Measurements from ENCODE around the gene FCGR3A. TPM values are rescaled to one million over a fixed set of nuclear protein-coding genes. Genes with fewer than 3 reads are reported as not detected.
A peak's percentile ranks its signal among the peaks of the same experiment; 100 is the strongest.
"Not testable (repeated sequence)": the region's sequence is repeated elsewhere in the genome, so short reads cannot be mapped to it uniquely, and the experiment has no call there.

Gene FCGR3A
- total RNA-seq, 1 experiment from 2014 or later = not detected

- H3K27me3 ChIP-seq (ENCODE audit: insufficient read depth, low read depth); H3K4me2 ChIP-seq; H3K79me2 ChIP-seq (ENCODE audit: low read depth); H3K9me2 ChIP-seq (ENCODE audit: insufficient read depth); H4K20me1 ChIP-seq (ENCODE audit: insufficient read depth); POLR2A ChIA-PET (ENCODE audit: unreplicated experiment); H3K27ac ChIP-seq; H3K9me3 ChIP-seq (ENCODE audit: insufficient read depth, low read depth); BruUV-seq (replicated peaks); H2AFZ ChIP-seq; intact Hi-C loops (cut with micrococcal nuclease; ENCODE audit: unreplicated experiment); H3K4me1 ChIP-seq (replicated peaks; ENCODE audit: insufficient read depth); H3F3A ChIP-seq (ENCODE audit: insufficient read depth, low read depth); H3K4me3 ChIP-seq; H3K36me3 ChIP-seq (ENCODE audit: low read depth): not testable (repeated sequence)
- peak in 1 of 2 experiments; percentile 38 for DNase-seq
- CTCF ChIA-PET = interaction anchor here (0.6 kb wide), 1 partner anchor 204 kb away, joined by 3 read pairs; no protein-coding TSS in a partner anchor
Observed at GRCh38 chr1:161537068-161537669, 12.4 kb downstream of the FCGR3A start.

- H3K9me3 ChIP-seq (ENCODE audit: insufficient read depth, low read depth); intact Hi-C loops (cut with micrococcal nuclease; ENCODE audit: unreplicated experiment); H4K20me1 ChIP-seq (ENCODE audit: insufficient read depth); H3K27me3 ChIP-seq (ENCODE audit: insufficient read depth, low read depth); H3K27ac ChIP-seq; H3F3A ChIP-seq (ENCODE audit: insufficient read depth, low read depth); H3K36me3 ChIP-seq (ENCODE audit: low read depth); H3K9me2 ChIP-seq (ENCODE audit: insufficient read depth); H3K4me3 ChIP-seq; H3K79me2 ChIP-seq (ENCODE audit: low read depth); H2AFZ ChIP-seq; POLR2A ChIA-PET (ENCODE audit: unreplicated experiment); H3K4me2 ChIP-seq; DNase-seq; H3K4me1 ChIP-seq (replicated peaks; ENCODE audit: insufficient read depth); BruUV-seq (replicated peaks): not testable (repeated sequence)
- CTCF ChIA-PET = interaction anchor here (0.6 kb wide), 1 partner anchor 1293 kb away, joined by 5 read pairs; no protein-coding TSS in a partner anchor
Observed at GRCh38 chr1:161532644-161533567, 16.7 kb downstream of the FCGR3A start.

GRCh38 chr1:161531986-161532643, 17.5 kb downstream of the FCGR3A start:
- Histone ChIP-seq H3K36me3 (ENCODE audit: low read depth) (no peaks in the 10 kb centered on the region), H3K4me1 (replicated peaks; ENCODE audit: insufficient read depth) (peaks cover 9% of the 10 kb centered on the region; the same call in 1 of the 2 replicates), H3K9me2 (ENCODE audit: insufficient read depth) (no peaks in the 10 kb centered on the region), H3K27ac (peak overlapping the region; percentile 77), H3K27me3 (ENCODE audit: insufficient read depth, low read depth) (no peaks in the 10 kb centered on the region), H3K9me3 (ENCODE audit: insufficient read depth, low read depth) (peaks cover 3% of the 10 kb centered on the region; the same call in 1 of the 2 replicates), H3K4me3 (peak overlapping the region; percentile 66; the same call in 1 of the 2 replicates), H3K4me2 (peak overlapping the region; percentile 83), H3F3A (ENCODE audit: insufficient read depth, low read depth) (peaks cover 10% of the 10 kb centered on the region; the same call in 1 of the 2 replicates), H3K79me2 (ENCODE audit: low read depth) (no peaks in the 10 kb centered on the region), H4K20me1 (ENCODE audit: insufficient read depth) (no peaks in the 10 kb centered on the region), H2AFZ (peak overlapping the region; percentile 80; the same call in 1 of the 2 replicates)
- DNase-seq = no peak
- ChIA-PET CTCF (interaction anchor here (0.6 kb wide), 1 partner anchor 1294 kb away, joined by 5 read pairs; no protein-coding TSS in a partner anchor), POLR2A (ENCODE audit: unreplicated experiment) (no interaction called here)
- TF ChIP-seq CTCF (conservative IDR thresholded peaks at IDR 0.05) = no peak
- TF ChIP-seq EZH2 (IDR thresholded peaks at IDR 0.05; ENCODE audit: low read depth) = no peak
- intact Hi-C loops (cut with micrococcal nuclease; ENCODE audit: unreplicated experiment) = loop anchor here (2.0 kb wide), 2 partner anchors 81 to 89 kb away; no protein-coding TSS in a partner anchor
- BruUV-seq (replicated peaks) = no TSS peak

GRCh38 chr1:161530671-161531641, 18.7 kb downstream of the FCGR3A start:
- CTCF ChIA-PET = interaction anchor here (0.6 kb wide), 1 partner anchor 54 kb away, joined by 3 read pairs; no protein-coding TSS in a partner anchor
- not testable (repeated sequence) for H3F3A ChIP-seq (ENCODE audit: insufficient read depth, low read depth); H3K79me2 ChIP-seq (ENCODE audit: low read depth); H3K9me2 ChIP-seq (ENCODE audit: insufficient read depth); H4K20me1 ChIP-seq (ENCODE audit: insufficient read depth); H3K36me3 ChIP-seq (ENCODE audit: low read depth); H3K27me3 ChIP-seq (ENCODE audit: insufficient read depth, low read depth); H3K4me1 ChIP-seq (replicated peaks; ENCODE audit: insufficient read depth); H3K9me3 ChIP-seq (ENCODE audit: insufficient read depth, low read depth)
- Histone ChIP-seq H3K4me3 (peak overlapping the region; percentile 66), H3K4me2 (peak overlapping the region; percentile 83), H3K27ac (peak overlapping the region; percentile 77), H2AFZ (peak overlapping the region; percentile 80)
- TSS peak; percentile 75 for BruUV-seq (replicated peaks)
- intact Hi-C loops (cut with micrococcal nuclease; ENCODE audit: unreplicated experiment) = loop anchor here (1.0 to 2.0 kb wide), 3 partner anchors 9 to 90 kb away; no protein-coding TSS in a partner anchor
- POLR2A ChIA-PET (ENCODE audit: unreplicated experiment) = interaction anchor here (1.1 kb wide), 1 partner anchor 8 kb away, joined by 4 read pairs; no protein-coding TSS in a partner anchor
- peak; percentile 85 to 92 for DNase-seq

GRCh38 chr1:161530158-161530557, 19.5 kb downstream of the FCGR3A start:
- not testable (repeated sequence) for H3F3A ChIP-seq (ENCODE audit: insufficient read depth, low read depth); H3K9me3 ChIP-seq (ENCODE audit: insufficient read depth, low read depth); H3K9me2 ChIP-seq (ENCODE audit: insufficient read depth); H3K27ac ChIP-seq; H3K4me1 ChIP-seq (replicated peaks; ENCODE audit: insufficient read depth); H3K79me2 ChIP-seq (ENCODE audit: low read depth); BruUV-seq (replicated peaks); H2AFZ ChIP-seq; H3K27me3 ChIP-seq (ENCODE audit: insufficient read depth, low read depth); H4K20me1 ChIP-seq (ENCODE audit: insufficient read depth); H3K36me3 ChIP-seq (ENCODE audit: low read depth)
- DNase-seq = peak; percentile 41 to 65
- intact Hi-C loops (cut with micrococcal nuclease; ENCODE audit: unreplicated experiment) = loop anchor here (1.0 to 2.0 kb wide), 3 partner anchors 10 to 91 kb away; no protein-coding TSS in a partner anchor
- Histone ChIP-seq H3K4me3 (peak overlapping the region; percentile 66), H3K4me2 (peak overlapping the region; percentile 83)
- ChIA-PET CTCF (interaction anchor here (0.6 to 0.7 kb wide), 2 partner anchors 32 to 46 kb away, joined by 10 to 14 read pairs; no protein-coding TSS in a partner anchor), POLR2A (ENCODE audit: unreplicated experiment) (interaction anchor here (1.1 kb wide), 1 partner anchor 9 kb away, joined by 4 read pairs; no protein-coding TSS in a partner anchor)

Data from PC-9 (cell line).